ENCODE results near the gene ZDHHC11.
"Not testable (repeated sequence)": the region's sequence is repeated elsewhere in the genome, so short reads cannot be mapped to it uniquely, and the experiment has no call there.

The ZDHHC11 gene

GRCh38 chr5:778421-778820 is 72.4 kb downstream of the ZDHHC11 start:
- not testable (repeated sequence) for H3K27ac ChIP-seq (replicated peaks); DNase-seq (ENCODE audit: low read depth in 1 of 2, low spot score in 1 of 2); H3K4me3 ChIP-seq (replicated peaks; ENCODE audit: insufficient read depth, low read length)

GRCh38 chr5:777756-778161 is 73.0 kb downstream of the ZDHHC11 start:
- Histone ChIP-seq H3K27ac (replicated peaks) (no peak overlapping the region), H3K27me3 (ENCODE audit: insufficient read depth, poor library complexity, severe bottlenecking) (no peaks in the 10 kb centered on the region), H3K4me3 (replicated peaks; ENCODE audit: insufficient read depth, low read length) (no peak overlapping the region)
- TF ChIP-seq POLR2AphosphoS5 (IDR thresholded peaks at IDR 0.05; ENCODE audit: low read depth), result no peak
- no peak for TF ChIP-seq REST (IDR thresholded peaks at IDR 0.05; ENCODE audit: insufficient replicate concordance, low read depth)
- TF ChIP-seq SPI1 (IDR thresholded peaks at IDR 0.05; ENCODE audit: borderline replicate concordance, low read depth), result no peak
- TF ChIP-seq CTCF (IDR thresholded peaks at IDR 0.05; ENCODE audit: insufficient read depth, low read length), result no peak
- no peak for TF ChIP-seq GABPA (IDR thresholded peaks at IDR 0.05; ENCODE audit: low read depth)
- DNase-seq (ENCODE audit: low read depth in 1 of 2, low spot score in 1 of 2), result no peak

More at GRCh38 chr5:778421-778820, 72.4 kb downstream of the ZDHHC11 start:
- H3K27me3 ChIP-seq (ENCODE audit: insufficient read depth, poor library complexity, severe bottlenecking), result not testable (repeated sequence)

- DNase-seq (ENCODE audit: low read depth in 1 of 2, low spot score in 1 of 2), result no peak
- Histone ChIP-seq H3K4me3 (replicated peaks; ENCODE audit: insufficient read depth, low read length) (no peak overlapping the region), H3K27ac (replicated peaks) (no peak overlapping the region), H3K27me3 (ENCODE audit: insufficient read depth, poor library complexity, severe bottlenecking) (no peaks in the 10 kb centered on the region)
- TF ChIP-seq SPI1 (IDR thresholded peaks at IDR 0.05; ENCODE audit: borderline replicate concordance, low read depth), result no peak
- TF ChIP-seq POLR2AphosphoS5 (IDR thresholded peaks at IDR 0.05; ENCODE audit: low read depth), result no peak
- TF ChIP-seq GABPA (IDR thresholded peaks at IDR 0.05; ENCODE audit: low read depth), result no peak
- no peak for TF ChIP-seq CTCF (IDR thresholded peaks at IDR 0.05; ENCODE audit: insufficient read depth, low read length)
- no peak for TF ChIP-seq REST (IDR thresholded peaks at IDR 0.05; ENCODE audit: insufficient replicate concordance, low read depth)
Measured at GRCh38 chr5:776862-777711, 73.7 kb downstream of the ZDHHC11 start.

- DNase-seq (ENCODE audit: low read depth in 1 of 2, low spot score in 1 of 2), result no peak
- no peaks in the 10 kb centered on the region for H3K27me3 ChIP-seq (ENCODE audit: insufficient read depth, poor library complexity, severe bottlenecking)
- H3K4me3 ChIP-seq (replicated peaks; ENCODE audit: insufficient read depth, low read length), result no peak overlapping the region
- TF ChIP-seq CTCF (IDR thresholded peaks at IDR 0.05; ENCODE audit: insufficient read depth, low read length), result no peak
- no peak for TF ChIP-seq POLR2AphosphoS5 (IDR thresholded peaks at IDR 0.05; ENCODE audit: low read depth)
- no peak for TF ChIP-seq GABPA (IDR thresholded peaks at IDR 0.05; ENCODE audit: low read depth)
- no peak for TF ChIP-seq REST (IDR thresholded peaks at IDR 0.05; ENCODE audit: insufficient replicate concordance, low read depth)
- TF ChIP-seq SPI1 (IDR thresholded peaks at IDR 0.05; ENCODE audit: borderline replicate concordance, low read depth), result no peak
- H3K27ac ChIP-seq (replicated peaks), result no peak overlapping the region
Measured at GRCh38 chr5:775961-776861, 74.6 kb downstream of the ZDHHC11 start.

GRCh38 chr5:775595-775960 is 75.2 kb downstream of the ZDHHC11 start:
- DNase-seq (ENCODE audit: low read depth in 1 of 2, low spot score in 1 of 2); H3K27ac ChIP-seq (replicated peaks); H3K4me3 ChIP-seq (replicated peaks; ENCODE audit: insufficient read depth, low read length); H3K27me3 ChIP-seq (ENCODE audit: insufficient read depth, poor library complexity, severe bottlenecking): not testable (repeated sequence)
